SU-DHL-6 (cell line): ENCODE results near the gene PGPEP1.

Experiments
- CTCF ChIP-seq: fragments of 200-600 bp; sonication (generic); IDR thresholded peaks from one replicate; pipeline ENCODE4 v1.5.1; 2017; ENCODE audit warnings: antibody characterized with exemption, mild to moderate bottlenecking, low read length, moderate library complexity; ENCODE audit not compliant: insufficient read depth, poor library complexity, severe bottlenecking
- EZH2phosphoT487 ChIP-seq: fragments of 200-600 bp; sonication (generic), shearing (Covaris generic); conservative IDR thresholded peaks from 2 replicates; pipeline ENCODE4 v1.6.1; 2018; ENCODE audit warnings: mild to moderate bottlenecking, antibody characterized with exemption, low read length, moderate library complexity, mixed read lengths

GRCh38 chr19:18385359-18385674 is 44.9 kb downstream of the PGPEP1 start:
- TF ChIP-seq CTCF: no peak
- TF ChIP-seq EZH2phosphoT487: no peak
